ENCODE data around the gene ZNF747.

Gene ZNF747

DNA sequence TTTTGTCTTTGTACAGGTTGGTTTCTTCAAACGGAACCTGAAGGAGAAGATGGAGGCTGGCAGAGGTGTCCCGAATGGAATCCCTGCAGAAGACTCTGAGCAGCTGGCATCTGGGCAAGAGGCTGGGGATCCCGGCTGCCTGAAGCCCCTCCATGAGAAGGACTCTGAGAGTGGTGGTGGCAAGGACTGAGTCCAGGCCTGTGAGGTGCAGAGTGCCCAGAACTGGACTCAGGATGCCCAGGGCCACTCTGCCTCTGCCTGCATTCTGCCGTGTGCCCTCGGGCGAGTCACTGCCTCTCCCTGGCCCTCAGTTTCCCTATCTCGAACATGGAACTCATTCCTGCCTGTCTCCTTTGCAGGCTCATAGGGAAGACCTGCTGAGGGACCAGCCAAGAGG, 13.2 kb downstream of the ZNF747 start:
- no peak overlapping the region for H3K9ac ChIP-seq (ENCODE audit: low read length)
- H3K4me1 ChIP-seq (ENCODE audit: control insufficient read depth, low read depth, low read length): peaks cover 3% of the 10 kb centered on the region
- no peaks in the 10 kb centered on the region for H3K36me3 ChIP-seq (ENCODE audit: control insufficient read depth, low read depth, low read length)
- H3K27ac ChIP-seq (ENCODE audit: low read length): no peak overlapping the region
- no peaks in the 10 kb centered on the region for H3K27me3 ChIP-seq (ENCODE audit: control insufficient read depth, insufficient read depth, low read length)
- no peak overlapping the region for H3K4me3 ChIP-seq (ENCODE audit: low read length)
- H3K9me3 ChIP-seq (ENCODE audit: control insufficient read depth, low read depth, low read length): no peaks in the 10 kb centered on the region

DNA sequence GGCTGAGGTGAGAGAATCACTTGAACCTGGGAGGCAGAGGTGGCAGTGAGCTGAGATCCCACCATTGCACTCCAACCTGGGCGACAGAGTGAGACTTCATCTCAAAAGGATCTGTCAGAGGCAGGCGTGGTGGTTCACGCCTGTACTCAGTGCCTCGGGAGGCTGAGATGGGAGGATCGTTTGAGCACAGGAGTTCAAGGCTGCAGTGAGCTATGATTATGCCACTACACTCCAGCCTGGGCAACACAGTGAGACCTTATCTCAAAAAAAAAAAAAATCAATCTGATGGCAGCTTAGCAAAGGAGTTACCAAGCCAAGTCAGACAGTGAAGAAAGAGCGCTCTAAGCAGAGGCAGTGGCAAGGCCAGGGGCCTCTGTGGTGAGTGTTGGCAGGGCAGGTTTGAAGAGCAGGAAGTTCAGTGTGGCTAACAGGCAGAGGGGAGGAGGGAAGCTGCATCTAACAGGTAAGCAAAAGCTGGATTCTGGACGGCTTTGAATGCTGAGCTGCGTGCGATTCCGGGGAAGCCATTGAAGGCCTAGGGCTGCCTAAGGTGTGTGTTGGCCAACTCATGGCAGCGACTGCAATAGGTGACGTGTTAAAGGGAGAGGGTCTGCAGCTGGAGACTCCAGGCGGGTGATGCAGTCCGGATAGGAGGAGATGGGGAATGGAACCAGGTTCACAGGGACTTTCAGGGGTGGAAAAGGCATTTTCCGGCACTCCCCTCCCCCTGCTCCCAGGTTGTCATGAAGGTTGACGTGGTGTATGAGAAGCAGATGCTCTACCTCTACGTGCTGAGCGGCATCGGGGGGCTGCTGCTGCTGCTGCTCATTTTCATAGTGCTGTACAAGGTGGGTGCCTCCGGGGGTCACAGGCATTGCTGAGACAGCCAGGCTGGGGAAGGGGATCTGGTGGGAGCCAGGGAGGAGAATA, 15.3 kb downstream of the ZNF747 start:
- Histone ChIP-seq H3K4me3 (ENCODE audit: low read length) (no peak overlapping the region), H3K9ac (ENCODE audit: low read length) (no peak overlapping the region), H3K36me3 (ENCODE audit: control insufficient read depth, low read depth, low read length) (no peaks in the 10 kb centered on the region), H3K9me3 (ENCODE audit: control insufficient read depth, low read depth, low read length) (no peaks in the 10 kb centered on the region), H3K27ac (ENCODE audit: low read length) (no peak overlapping the region), H3K4me1 (ENCODE audit: control insufficient read depth, low read depth, low read length) (no peaks in the 10 kb centered on the region), H3K27me3 (ENCODE audit: control insufficient read depth, insufficient read depth, low read length) (no peaks in the 10 kb centered on the region)

DNA sequence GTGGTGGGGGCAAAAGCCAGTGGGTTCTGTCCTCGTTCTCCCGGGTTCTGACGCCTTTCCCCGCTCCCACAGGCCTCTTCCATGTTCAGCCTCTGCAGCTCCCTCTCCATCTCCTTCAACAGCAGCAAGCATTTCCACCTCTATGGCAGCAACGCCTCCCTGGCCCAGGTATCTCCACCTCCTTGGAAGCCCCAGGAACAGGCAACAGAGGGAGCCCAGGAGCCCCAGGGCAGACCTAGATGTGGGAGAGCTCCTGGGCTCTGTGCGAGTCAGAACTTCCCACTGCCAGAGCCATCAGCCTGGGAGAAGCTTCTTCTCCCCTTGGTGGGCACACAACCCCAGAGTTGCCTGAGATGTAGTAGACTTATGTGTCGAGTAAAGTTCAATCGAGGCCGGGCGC, 16.1 kb downstream of the ZNF747 start:
- no peak overlapping the region for H3K9ac ChIP-seq (ENCODE audit: low read length)
- no peak overlapping the region for H3K27ac ChIP-seq (ENCODE audit: low read length)
- no peak overlapping the region for H3K4me3 ChIP-seq (ENCODE audit: low read length)
- H3K9me3 ChIP-seq (ENCODE audit: control insufficient read depth, low read depth, low read length): no peaks in the 10 kb centered on the region
- no peaks in the 10 kb centered on the region for H3K36me3 ChIP-seq (ENCODE audit: control insufficient read depth, low read depth, low read length)
- H3K4me1 ChIP-seq (ENCODE audit: control insufficient read depth, low read depth, low read length): no peaks in the 10 kb centered on the region
- no peaks in the 10 kb centered on the region for H3K27me3 ChIP-seq (ENCODE audit: control insufficient read depth, insufficient read depth, low read length)

DNA sequence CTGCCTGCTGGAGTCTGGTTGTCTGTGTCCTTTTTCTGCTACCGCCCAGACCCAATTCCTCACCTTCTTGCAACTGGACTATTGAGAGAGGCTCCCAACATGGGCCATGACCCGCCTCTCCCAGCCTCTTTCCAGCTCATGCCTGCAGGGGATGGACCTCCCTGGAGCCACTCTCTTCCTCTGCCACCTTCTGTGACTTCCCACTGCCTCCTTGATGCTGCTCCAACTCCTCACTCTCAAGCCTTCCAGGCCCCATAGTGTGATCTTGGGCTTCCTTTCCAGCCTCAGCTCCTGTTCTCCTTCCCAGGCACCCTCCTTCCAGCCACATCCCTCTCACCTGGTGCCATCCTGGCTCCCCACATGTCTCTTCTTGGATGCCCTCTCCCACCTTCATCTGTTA, 19.4 kb downstream of the ZNF747 start:
- H3K36me3 ChIP-seq (ENCODE audit: control insufficient read depth, low read depth, low read length): no peaks in the 10 kb centered on the region
- H3K4me1 ChIP-seq (ENCODE audit: control insufficient read depth, low read depth, low read length): no peaks in the 10 kb centered on the region
- no peak overlapping the region for H3K4me3 ChIP-seq (ENCODE audit: low read length)
- H3K27ac ChIP-seq (ENCODE audit: low read length): no peak overlapping the region
- no peaks in the 10 kb centered on the region for H3K9me3 ChIP-seq (ENCODE audit: control insufficient read depth, low read depth, low read length)
- no peaks in the 10 kb centered on the region for H3K27me3 ChIP-seq (ENCODE audit: control insufficient read depth, insufficient read depth, low read length)
- H3K9ac ChIP-seq (ENCODE audit: low read length): no peak overlapping the region

DNA sequence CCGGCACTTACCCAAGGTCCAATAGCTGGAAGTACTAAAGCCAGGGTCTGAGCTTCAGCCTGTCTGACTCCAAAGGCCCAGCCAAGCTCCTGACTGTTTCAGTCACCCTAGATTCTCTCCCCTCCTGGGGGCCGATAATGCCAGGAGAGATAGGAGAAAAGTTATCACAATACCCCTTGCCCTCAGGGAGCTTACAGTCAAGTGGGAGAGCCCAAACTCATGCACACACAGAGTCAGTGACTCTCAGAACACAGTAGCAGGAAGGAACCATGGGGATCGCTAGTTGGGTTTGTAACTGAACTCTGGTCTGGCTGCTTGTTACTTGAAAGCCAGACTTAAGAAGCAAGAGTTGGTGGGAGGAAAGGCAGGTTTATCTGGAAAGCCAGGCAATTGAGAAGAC, 23.1 kb downstream of the ZNF747 start:
- Histone ChIP-seq H3K9ac (ENCODE audit: low read length) (no peak overlapping the region), H3K36me3 (ENCODE audit: control insufficient read depth, low read depth, low read length) (no peaks in the 10 kb centered on the region)

DNA sequence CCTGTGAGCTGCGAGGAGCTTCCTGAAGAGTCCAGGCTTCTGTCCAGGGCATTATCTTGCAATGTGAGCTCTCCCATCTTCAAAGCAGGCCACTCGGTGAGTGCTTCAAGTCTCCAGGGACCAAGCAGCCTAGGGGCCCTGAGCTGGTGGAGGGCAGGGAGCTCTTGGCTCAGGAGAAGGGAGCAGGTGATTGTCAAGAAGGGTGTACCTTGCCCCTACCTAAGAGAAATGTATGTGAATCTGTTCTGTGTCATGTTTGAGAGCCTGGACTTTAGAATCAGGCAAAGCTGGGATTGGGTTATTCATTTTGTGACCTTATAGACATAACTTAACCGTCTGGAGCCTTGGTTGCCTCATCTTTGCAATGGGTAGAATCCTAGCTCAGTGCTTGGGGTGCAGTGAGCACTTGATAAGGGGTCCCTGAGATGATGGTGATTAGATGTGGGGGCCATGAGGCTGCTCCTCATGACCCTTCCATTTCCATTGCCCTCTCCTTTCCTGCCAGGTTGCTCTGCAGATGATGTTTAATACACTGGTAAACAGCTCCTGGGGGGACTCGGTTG, 24.2 kb downstream of the ZNF747 start:
- no peaks in the 10 kb centered on the region for H3K36me3 ChIP-seq (ENCODE audit: control insufficient read depth, low read depth, low read length)
- no peaks in the 10 kb centered on the region for H3K9me3 ChIP-seq (ENCODE audit: control insufficient read depth, low read depth, low read length)
- no peak overlapping the region for H3K4me3 ChIP-seq (ENCODE audit: low read length)
- no peak overlapping the region for H3K27ac ChIP-seq (ENCODE audit: low read length)
- H3K9ac ChIP-seq (ENCODE audit: low read length): no peak overlapping the region
- no peaks in the 10 kb centered on the region for H3K4me1 ChIP-seq (ENCODE audit: control insufficient read depth, low read depth, low read length)
- H3K27me3 ChIP-seq (ENCODE audit: control insufficient read depth, insufficient read depth, low read length): no peaks in the 10 kb centered on the region

More for the DNA sequence above, 23.1 kb downstream of the ZNF747 start:
- H3K4me1 ChIP-seq (ENCODE audit: control insufficient read depth, low read depth, low read length): no peaks in the 10 kb centered on the region
- no peaks in the 10 kb centered on the region for H3K9me3 ChIP-seq (ENCODE audit: control insufficient read depth, low read depth, low read length)
- no peak overlapping the region for H3K27ac ChIP-seq (ENCODE audit: low read length)
- no peaks in the 10 kb centered on the region for H3K27me3 ChIP-seq (ENCODE audit: control insufficient read depth, insufficient read depth, low read length)
- H3K4me3 ChIP-seq (ENCODE audit: low read length): no peak overlapping the region

DNA sequence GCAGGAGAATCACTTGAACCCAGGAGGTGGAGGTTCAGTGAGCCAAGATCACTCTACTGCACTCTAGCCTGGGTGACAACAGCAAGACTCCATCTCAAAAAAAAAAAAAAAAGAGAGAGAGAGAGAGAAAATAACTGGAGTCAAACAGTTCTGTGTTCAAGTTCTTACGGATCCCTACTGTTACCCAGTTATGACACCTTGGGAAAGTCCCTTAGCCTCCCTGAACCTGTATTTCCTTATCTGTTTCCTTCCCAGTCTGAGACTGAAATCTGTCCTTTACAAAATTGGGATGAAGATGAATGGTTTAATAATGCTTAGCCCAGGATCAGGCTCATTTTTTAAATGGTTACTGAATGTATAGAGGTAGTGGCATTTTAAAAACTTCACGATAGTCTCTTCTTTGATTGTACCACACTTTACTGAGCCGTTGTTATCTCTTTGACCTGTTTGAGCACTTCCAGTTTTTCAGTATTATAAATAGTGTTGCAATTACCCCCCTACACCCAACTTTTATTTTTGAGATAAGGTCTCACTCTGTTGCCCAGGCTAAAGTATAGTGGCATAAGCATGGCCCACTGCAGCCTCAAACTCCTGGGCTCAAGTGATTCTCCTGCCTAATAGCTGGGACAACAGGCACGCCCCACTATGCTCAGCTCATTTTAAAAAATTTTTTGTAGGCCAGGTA, 25.4 kb downstream of the ZNF747 start:
- H3K4me1 ChIP-seq (ENCODE audit: control insufficient read depth, low read depth, low read length): no peaks in the 10 kb centered on the region
- H3K36me3 ChIP-seq (ENCODE audit: control insufficient read depth, low read depth, low read length): no peaks in the 10 kb centered on the region
- no peaks in the 10 kb centered on the region for H3K27me3 ChIP-seq (ENCODE audit: control insufficient read depth, insufficient read depth, low read length)
- H3K9me3 ChIP-seq (ENCODE audit: control insufficient read depth, low read depth, low read length): no peaks in the 10 kb centered on the region
- no peak overlapping the region for H3K27ac ChIP-seq (ENCODE audit: low read length)
- H3K4me3 ChIP-seq (ENCODE audit: low read length): no peak overlapping the region
- no peak overlapping the region for H3K9ac ChIP-seq (ENCODE audit: low read length)

DNA sequence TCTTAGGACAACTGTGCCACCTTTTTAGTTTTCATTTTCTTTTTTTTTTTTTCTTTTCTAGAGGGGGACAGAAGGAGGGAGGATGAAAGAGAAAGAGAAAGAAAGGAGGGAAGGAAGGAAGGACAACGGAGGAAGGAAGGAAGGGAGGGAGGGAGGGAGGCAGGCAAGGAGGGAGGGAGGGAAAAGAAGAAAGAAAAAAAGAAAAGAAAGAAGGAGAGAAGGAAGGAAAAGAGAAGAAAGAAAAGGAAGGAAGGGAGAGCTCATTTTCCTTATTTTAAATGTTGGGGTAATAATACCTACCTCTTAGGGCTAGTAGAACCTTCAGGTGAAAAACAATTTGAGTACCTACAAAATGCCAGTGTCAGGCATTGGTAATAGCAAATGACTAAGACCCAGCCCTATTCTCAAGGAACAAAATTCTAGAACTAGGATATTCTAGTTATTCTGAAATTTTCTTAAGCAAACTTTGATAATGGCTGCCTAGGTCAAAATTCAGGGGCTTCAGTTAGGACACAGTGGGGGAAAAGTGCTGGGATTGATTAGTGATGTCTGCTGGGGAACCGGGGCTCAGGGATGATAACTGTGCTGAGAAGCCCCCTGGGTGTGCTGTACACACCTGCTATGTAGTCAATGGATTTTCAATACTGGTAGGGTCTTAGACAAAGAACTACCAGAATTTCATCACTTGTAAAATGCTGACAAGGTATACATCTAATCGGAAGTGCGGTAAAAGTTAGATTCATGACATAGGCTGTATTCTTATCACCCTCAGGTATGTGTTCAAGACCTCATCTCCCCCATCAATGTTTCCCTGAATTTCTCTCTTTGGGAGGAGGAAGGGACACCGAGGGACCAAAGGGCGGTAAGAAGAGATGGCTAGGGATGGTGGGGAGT, 31.0 kb downstream of the ZNF747 start:
- Histone ChIP-seq H3K27me3 (ENCODE audit: control insufficient read depth, insufficient read depth, low read length) (no peaks in the 10 kb centered on the region), H3K9me3 (ENCODE audit: control insufficient read depth, low read depth, low read length) (no peaks in the 10 kb centered on the region), H3K4me1 (ENCODE audit: control insufficient read depth, low read depth, low read length) (no peaks in the 10 kb centered on the region), H3K4me3 (ENCODE audit: low read length) (no peak overlapping the region), H3K9ac (ENCODE audit: low read length) (no peak overlapping the region), H3K36me3 (ENCODE audit: control insufficient read depth, low read depth, low read length) (no peaks in the 10 kb centered on the region), H3K27ac (ENCODE audit: low read length) (no peak overlapping the region)

DNA sequence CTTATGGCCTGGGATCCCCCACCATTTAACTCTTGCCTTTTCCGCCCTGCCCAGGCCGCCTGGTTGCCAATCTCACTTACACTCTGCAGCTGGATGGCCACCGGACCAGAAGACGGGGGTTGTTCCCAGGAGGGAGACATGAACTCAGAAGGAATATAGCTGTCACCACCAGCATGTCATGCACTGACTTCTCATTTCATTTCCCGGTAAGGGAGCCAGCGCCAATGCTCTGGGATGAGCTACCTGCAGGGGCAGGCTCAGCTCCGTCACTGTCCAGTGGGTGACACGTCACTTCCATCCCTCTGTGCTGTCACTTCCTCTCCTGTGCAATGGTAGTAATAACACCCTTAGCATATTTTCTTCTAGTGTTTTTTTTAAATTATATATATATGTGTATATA, 35.4 kb downstream of the ZNF747 start:
- Histone ChIP-seq H3K27ac (ENCODE audit: low read length) (no peak overlapping the region), H3K4me3 (ENCODE audit: low read length) (no peak overlapping the region), H3K36me3 (ENCODE audit: control insufficient read depth, low read depth, low read length) (no peaks in the 10 kb centered on the region), H3K27me3 (ENCODE audit: control insufficient read depth, insufficient read depth, low read length) (no peaks in the 10 kb centered on the region), H3K4me1 (ENCODE audit: control insufficient read depth, low read depth, low read length) (no peaks in the 10 kb centered on the region), H3K9me3 (ENCODE audit: control insufficient read depth, low read depth, low read length) (no peaks in the 10 kb centered on the region), H3K9ac (ENCODE audit: low read length) (no peak overlapping the region)

DNA sequence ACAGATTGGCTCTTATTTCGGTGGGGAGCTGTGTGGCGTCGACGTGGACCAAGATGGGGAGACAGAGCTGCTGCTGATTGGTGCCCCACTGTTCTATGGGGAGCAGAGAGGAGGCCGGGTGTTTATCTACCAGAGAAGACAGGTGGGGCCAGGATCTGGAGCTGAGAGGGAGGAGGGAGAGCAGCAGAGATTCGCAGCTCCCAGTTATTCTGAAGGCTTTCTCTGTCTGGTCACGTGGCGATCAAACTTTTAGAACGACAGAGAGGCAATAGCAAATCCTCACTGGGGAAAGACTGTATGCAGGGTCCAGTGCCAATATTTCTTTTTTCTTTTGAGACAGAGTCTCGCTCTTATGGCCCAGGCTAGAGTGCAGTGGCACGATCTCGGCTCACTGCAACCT, 39.9 kb downstream of the ZNF747 start:
- Histone ChIP-seq H3K27me3 (ENCODE audit: control insufficient read depth, insufficient read depth, low read length) (no peaks in the 10 kb centered on the region), H3K4me3 (ENCODE audit: low read length) (no peak overlapping the region), H3K27ac (ENCODE audit: low read length) (no peak overlapping the region), H3K9ac (ENCODE audit: low read length) (no peak overlapping the region), H3K36me3 (ENCODE audit: control insufficient read depth, low read depth, low read length) (no peaks in the 10 kb centered on the region), H3K4me1 (ENCODE audit: control insufficient read depth, low read depth, low read length) (no peaks in the 10 kb centered on the region), H3K9me3 (ENCODE audit: control insufficient read depth, low read depth, low read length) (no peaks in the 10 kb centered on the region)

DNA sequence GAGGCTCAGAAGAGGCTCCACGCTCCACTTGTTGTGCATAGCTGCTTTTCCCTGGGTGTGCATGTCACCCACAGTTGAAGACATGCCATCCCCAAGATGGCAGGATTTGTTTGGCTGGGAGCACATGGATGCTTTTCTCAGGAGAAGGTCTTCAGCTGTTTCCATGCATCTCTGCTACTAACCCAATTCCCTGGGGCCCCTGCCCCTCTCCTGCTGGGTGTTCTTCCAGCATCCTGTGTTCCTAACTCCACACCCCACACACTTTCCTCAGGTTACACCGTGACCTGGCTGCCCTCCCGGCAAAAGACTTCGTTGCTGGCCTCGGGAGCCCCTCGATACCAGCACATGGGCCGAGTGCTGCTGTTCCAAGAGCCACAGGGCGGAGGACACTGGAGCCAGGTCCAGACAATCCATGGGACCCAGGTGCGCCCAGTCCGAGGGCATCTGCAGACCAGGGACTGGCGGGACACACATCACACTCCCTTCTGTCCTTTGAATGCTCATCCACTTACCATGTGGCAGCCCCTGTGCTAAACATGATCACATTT, 40.6 kb downstream of the ZNF747 start:
- no peaks in the 10 kb centered on the region for H3K36me3 ChIP-seq (ENCODE audit: control insufficient read depth, low read depth, low read length)

More for the DNA sequence above, 40.6 kb downstream of the ZNF747 start:
- Histone ChIP-seq H3K9ac (ENCODE audit: low read length) (no peak overlapping the region), H3K4me3 (ENCODE audit: low read length) (no peak overlapping the region), H3K9me3 (ENCODE audit: control insufficient read depth, low read depth, low read length) (no peaks in the 10 kb centered on the region), H3K4me1 (ENCODE audit: control insufficient read depth, low read depth, low read length) (no peaks in the 10 kb centered on the region), H3K27me3 (ENCODE audit: control insufficient read depth, insufficient read depth, low read length) (no peaks in the 10 kb centered on the region), H3K27ac (ENCODE audit: low read length) (no peak overlapping the region)

All from iPS-18a (cell line).